WTC11 (cell line): ENCODE data around the gene CKB. TPM values are rescaled to one million over a fixed set of nuclear protein-coding genes. Genes with fewer than 3 reads are reported as not detected.

Experiments used
- ATAC-seq: fragments of 200-7000 bp; cut with Tn5 transposase; 2 replicates; pipeline ENCODE4 v1.10.0; 2021; ENCODE audit warnings: mild to moderate bottlenecking, moderate library complexity
- CTCF ChIA-PET: fragments of 300-600 bp; sonication (Branson Sonifier 250); formaldehyde crosslinking; loops from one replicate; lab custom pipeline; 2021; ENCODE audit warnings: antibody characterized with exemption; lab: Charles Lee
- POLR2A ChIA-PET: fragments of 350-600 bp; sonication (Branson Sonifier 250); formaldehyde crosslinking; loops from one replicate; lab custom pipeline; 2021; ENCODE audit warnings: antibody characterized with exemption; lab: Charles Lee
- DNase-seq: peaks from one replicate; pipeline ENCODE4 v3.0.0; 2021; ENCODE audit warnings: low spot score
- H3K27ac Mint-ChIP-seq: 2 replicates; pipeline ENCODE4 v1.8.0; 2021; ENCODE audit warnings: mixed read lengths
- H3K27me3 Mint-ChIP-seq: 2 replicates; pipeline ENCODE4 v1.8.0; 2021; ENCODE audit warnings: low read depth, mild to moderate bottlenecking, moderate library complexity, mixed read lengths
- H3K36me3 Mint-ChIP-seq: 2 replicates; pipeline ENCODE4 v1.8.0; 2021; ENCODE audit warnings: mixed read lengths
- H3K4me1 Mint-ChIP-seq: 2 replicates; pipeline ENCODE4 v1.8.0; 2022; ENCODE audit warnings: mixed read lengths
- H3K4me3 Mint-ChIP-seq: 2 replicates; pipeline ENCODE4 v1.8.0; 2021; ENCODE audit warnings: mild to moderate bottlenecking, moderate library complexity, mixed read lengths
- H3K9me3 Mint-ChIP-seq: 2 replicates; pipeline ENCODE4 v1.8.0; 2021; ENCODE audit warnings: mixed read lengths
- ARID4B ChIP-seq: sonication (generic); formaldehyde crosslinking; IDR thresholded peaks from 2 replicates; pipeline ENCODE4 v1.8.0; 2023; ENCODE audit warnings: missing genetic modification reagents, mild to moderate bottlenecking, borderline replicate concordance
- ATF3 ChIP-seq: sonication (generic); formaldehyde crosslinking; conservative IDR thresholded peaks from 2 replicates; pipeline ENCODE4 v1.8.1; 2022; ENCODE audit warnings: mild to moderate bottlenecking, missing genetic modification reagents
- ATF6 ChIP-seq: sonication (generic); formaldehyde crosslinking; IDR thresholded peaks from 2 replicates; pipeline ENCODE4 v1.8.1; 2023; ENCODE audit warnings: mild to moderate bottlenecking, missing genetic modification reagents
- CBFB ChIP-seq: sonication (generic); formaldehyde crosslinking; IDR thresholded peaks from 2 replicates; pipeline ENCODE4 v1.8.1; 2022; ENCODE audit warnings: mild to moderate bottlenecking, low read depth, missing genetic modification reagents
- CREM ChIP-seq: sonication (generic); formaldehyde crosslinking; IDR thresholded peaks from 2 replicates; pipeline ENCODE4 v1.8.1; 2022; ENCODE audit warnings: mild to moderate bottlenecking, missing genetic modification reagents, moderate library complexity
- GABPB1 ChIP-seq: sonication (generic); formaldehyde crosslinking; IDR thresholded peaks from 2 replicates; pipeline ENCODE4 v1.8.1; 2023; ENCODE audit warnings: mild to moderate bottlenecking, missing genetic modification reagents
- KAT7 ChIP-seq: sonication (generic); formaldehyde crosslinking; IDR thresholded peaks from 2 replicates; pipeline ENCODE4 v1.8.1; 2023; ENCODE audit warnings: missing genetic modification reagents, mild to moderate bottlenecking, borderline replicate concordance
- MAX ChIP-seq: sonication (generic); formaldehyde crosslinking; IDR thresholded peaks from 2 replicates; pipeline ENCODE4 v1.8.0; 2022; ENCODE audit warnings: mild to moderate bottlenecking, missing genetic modification reagents
- MXD4 ChIP-seq: fragments of 250-450 bp; sonication (Bioruptor Pico); IDR thresholded peaks from 2 replicates; pipeline ENCODE4 v1.8.0; 2021; ENCODE audit warnings: mild to moderate bottlenecking, moderate library complexity, borderline replicate concordance
- NR2C2 ChIP-seq: sonication (generic); formaldehyde crosslinking; IDR thresholded peaks from 2 replicates; pipeline ENCODE4 v1.8.0; 2022; ENCODE audit warnings: mild to moderate bottlenecking, missing genetic modification reagents
- PRRX2 ChIP-seq: fragments of 250-450 bp; sonication (Bioruptor Pico); IDR thresholded peaks from 2 replicates; pipeline ENCODE4 v1.8.0; 2021; ENCODE audit warnings: mild to moderate bottlenecking
- SMAD3 ChIP-seq: sonication (generic); formaldehyde crosslinking; IDR thresholded peaks from 2 replicates; pipeline ENCODE4 v1.8.0; 2022; ENCODE audit warnings: missing genetic modification reagents, mild to moderate bottlenecking, borderline replicate concordance
- TCF7 ChIP-seq: sonication (generic); formaldehyde crosslinking; IDR thresholded peaks from 2 replicates; pipeline ENCODE4 v1.8.0; 2022; ENCODE audit warnings: mild to moderate bottlenecking, low read depth, missing genetic modification reagents, moderate library complexity
- TP53 ChIP-seq: sonication (generic); formaldehyde crosslinking; IDR thresholded peaks from 2 replicates; pipeline ENCODE4 v1.8.1; 2023; ENCODE audit warnings: mild to moderate bottlenecking, missing genetic modification reagents
- USF1 ChIP-seq: sonication (generic); formaldehyde crosslinking; IDR thresholded peaks from 2 replicates; pipeline ENCODE4 v1.8.0; 2022; ENCODE audit warnings: mild to moderate bottlenecking, missing genetic modification reagents
- USF2 ChIP-seq: sonication (generic); formaldehyde crosslinking; IDR thresholded peaks from 2 replicates; pipeline ENCODE4 v1.8.1; 2023; ENCODE audit warnings: mild to moderate bottlenecking, missing genetic modification reagents, moderate library complexity
- ZBTB43 ChIP-seq: sonication (generic); formaldehyde crosslinking; IDR thresholded peaks from 2 replicates; pipeline ENCODE4 v1.8.1; 2023; ENCODE audit warnings: mild to moderate bottlenecking, missing genetic modification reagents
- ZNF219 ChIP-seq: sonication (generic); formaldehyde crosslinking; IDR thresholded peaks from 2 replicates; pipeline ENCODE4 v1.8.0; 2023; ENCODE audit warnings: missing genetic modification reagents, mild to moderate bottlenecking, borderline replicate concordance
- ZNF232 ChIP-seq: sonication (generic); formaldehyde crosslinking; IDR thresholded peaks from 2 replicates; pipeline ENCODE4 v1.8.0; 2022; ENCODE audit warnings: mild to moderate bottlenecking, missing genetic modification reagents
- ZNF425 ChIP-seq: fragments of 250-450 bp; sonication (Bioruptor Pico); conservative IDR thresholded peaks from 2 replicates; pipeline ENCODE4 v1.9.0; 2021; ENCODE audit warnings: mild to moderate bottlenecking
- total RNA-seq: library from RNA; stranded (reverse); gene quantifications from 3 replicates; pipeline ENCODE4 v1.2.3, GENCODE V29; 2021
- TF ChIP-seq, protein P1 (sequence below): fragments of 250-450 bp; sonication (Bioruptor Pico); IDR thresholded peaks from 2 replicates; pipeline ENCODE4 v1.8.0; 2021; ENCODE audit warnings: mild to moderate bottlenecking

Gene CKB
- total RNA-seq, 1 experiment from 2014 or later: 555 TPM

DNA sequence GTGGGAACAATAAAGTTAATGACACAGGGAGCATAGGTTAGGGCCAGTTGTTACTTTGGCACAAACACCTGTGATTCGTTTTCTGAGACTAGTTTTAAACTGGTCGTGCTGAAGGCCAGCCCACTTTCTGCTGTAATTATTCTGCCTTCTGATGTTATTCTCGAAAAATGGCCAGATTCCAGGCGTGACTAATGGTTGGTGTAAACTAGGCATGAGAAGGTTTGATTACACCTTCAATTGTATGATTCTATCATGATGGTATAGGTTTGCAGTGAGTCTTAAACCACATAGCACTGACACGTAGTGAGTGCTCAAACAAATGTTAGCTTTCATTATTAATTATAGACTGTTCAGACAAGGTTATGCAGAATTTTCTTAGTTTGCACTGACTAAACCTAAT lies 39.0 kb downstream of the CKB start:
- no peaks in the 10 kb centered on the region for H3K27me3 Mint-ChIP-seq
- DNase-seq: no peak
- no peaks in the 10 kb centered on the region for H3K4me1 Mint-ChIP-seq
- no peak overlapping the region for H3K27ac Mint-ChIP-seq
- POLR2A ChIA-PET: no interaction called here
- H3K4me3 Mint-ChIP-seq: no peak overlapping the region
- TF ChIP-seq ZBTB43 (CRISPR knock-in tag) (no peak), CBFB (CRISPR knock-in tag) (no peak), USF2 (no peak), TP53 (CRISPR knock-in tag) (no peak), GABPB1 (CRISPR knock-in tag) (no peak), TCF7 (CRISPR knock-in tag) (no peak), NR2C2 (CRISPR knock-in tag) (no peak), PRRX2 (CRISPR knock-in tag) (no peak), MXD4 (CRISPR knock-in tag) (no peak), ATF3 (no peak), ZNF232 (CRISPR knock-in tag) (no peak), SMAD3 (no peak), USF1 (CRISPR knock-in tag) (no peak), ATF6 (CRISPR knock-in tag) (no peak), ZNF219 (CRISPR knock-in tag) (no peak)
- TF ChIP-seq, protein P1, sequence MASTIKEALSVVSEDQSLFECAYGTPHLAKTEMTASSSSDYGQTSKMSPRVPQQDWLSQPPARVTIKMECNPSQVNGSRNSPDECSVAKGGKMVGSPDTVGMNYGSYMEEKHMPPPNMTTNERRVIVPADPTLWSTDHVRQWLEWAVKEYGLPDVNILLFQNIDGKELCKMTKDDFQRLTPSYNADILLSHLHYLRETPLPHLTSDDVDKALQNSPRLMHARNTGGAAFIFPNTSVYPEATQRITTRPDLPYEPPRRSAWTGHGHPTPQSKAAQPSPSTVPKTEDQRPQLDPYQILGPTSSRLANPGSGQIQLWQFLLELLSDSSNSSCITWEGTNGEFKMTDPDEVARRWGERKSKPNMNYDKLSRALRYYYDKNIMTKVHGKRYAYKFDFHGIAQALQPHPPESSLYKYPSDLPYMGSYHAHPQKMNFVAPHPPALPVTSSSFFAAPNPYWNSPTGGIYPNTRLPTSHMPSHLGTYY (CRISPR knock-in tag): no peak
- CTCF ChIA-PET: no interaction called here
- H3K9me3 Mint-ChIP-seq: no peaks in the 10 kb centered on the region
- peaks cover 35% of the 10 kb centered on the region for H3K36me3 Mint-ChIP-seq
- no peak for ATAC-seq

DNA sequence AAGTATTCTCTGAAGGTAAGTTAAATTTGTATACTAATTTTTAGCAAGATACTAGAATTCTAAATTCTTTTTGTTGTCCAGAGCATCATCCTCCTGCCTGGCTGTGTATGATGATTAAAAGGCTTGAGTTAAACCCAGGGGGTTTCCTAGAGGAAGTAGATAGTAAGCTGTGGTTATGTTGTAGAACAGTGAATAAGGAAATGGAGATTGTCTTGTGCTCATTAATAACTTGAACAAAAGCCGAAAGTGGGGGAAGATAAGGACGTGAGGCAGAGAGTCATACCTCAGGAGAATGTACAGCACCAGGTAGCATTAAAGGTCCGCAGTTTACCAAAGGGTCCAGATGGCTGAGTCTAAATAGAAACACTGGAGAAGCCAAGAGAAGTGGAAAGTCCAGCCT lies 42.0 kb downstream of the CKB start:
- H3K27me3 Mint-ChIP-seq: no peaks in the 10 kb centered on the region
- no peak for ATAC-seq
- H3K4me1 Mint-ChIP-seq: no peaks in the 10 kb centered on the region
- ChIA-PET POLR2A (no interaction called here), CTCF (no interaction called here)
- no peaks in the 10 kb centered on the region for H3K9me3 Mint-ChIP-seq
- H3K36me3 Mint-ChIP-seq: peaks cover 50% of the 10 kb centered on the region
- no peak for DNase-seq
- no peak overlapping the region for H3K4me3 Mint-ChIP-seq
- no peak overlapping the region for H3K27ac Mint-ChIP-seq
- no peak for TF ChIP-seq ARID4B (CRISPR knock-in tag)
- no peak for TF ChIP-seq ZNF425 (CRISPR knock-in tag)
- no peak for TF ChIP-seq MAX
- TF ChIP-seq CREM: no peak
- TF ChIP-seq KAT7: no peak
